DMS53 treated with DMSO at 0.1 percent for 48 hours (cell line): ENCODE results near the gene GDF15.

Experiments used
- DNase-seq: peaks from one replicate; lab custom pipeline; 2025; ENCODE audit not compliant: unreplicated experiment; lab: John Stamatoyannopoulos, UW

The GDF15 gene

DNA sequence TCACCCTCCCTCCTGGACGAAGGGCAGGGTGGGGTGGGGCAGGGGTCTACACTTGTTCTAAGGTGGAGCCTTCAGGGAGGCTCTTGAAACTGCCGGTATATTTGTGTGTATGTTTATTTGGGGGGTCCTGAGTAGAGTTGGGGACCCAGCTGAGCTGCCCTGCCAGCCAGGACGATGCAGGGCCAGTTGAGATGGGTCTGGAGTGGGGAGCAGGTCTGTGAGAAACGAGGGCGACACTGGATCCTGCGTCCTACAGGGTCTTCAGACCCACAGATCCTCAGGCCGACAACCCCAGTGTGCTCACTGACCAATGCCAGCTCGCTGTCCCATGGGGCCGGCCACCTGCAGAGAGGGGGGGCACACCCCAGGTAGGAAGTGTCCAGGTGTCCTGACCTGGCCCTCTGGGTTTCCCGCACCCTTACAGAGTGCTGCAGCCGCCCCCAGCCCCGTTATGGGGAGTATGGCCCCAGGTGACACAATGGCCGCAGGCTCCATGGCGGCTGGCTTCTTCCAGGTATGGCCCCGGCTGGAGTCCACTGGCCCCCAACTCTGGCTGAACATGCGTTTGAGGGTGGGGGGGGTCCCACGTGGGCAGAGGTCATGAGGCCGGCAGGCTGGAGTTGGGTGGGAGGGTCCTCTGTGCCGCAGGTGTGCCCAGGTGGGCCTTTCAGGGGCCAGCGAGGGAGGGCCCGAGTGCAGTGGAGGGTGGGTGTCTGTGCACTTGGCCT, 44.6 kb downstream of the GDF15 start:
- no peak for DNase-seq

GRCh38 chr19:18431351-18432197, 45.6 kb downstream of the GDF15 start:
- DNase-seq, result no peak

DNA sequence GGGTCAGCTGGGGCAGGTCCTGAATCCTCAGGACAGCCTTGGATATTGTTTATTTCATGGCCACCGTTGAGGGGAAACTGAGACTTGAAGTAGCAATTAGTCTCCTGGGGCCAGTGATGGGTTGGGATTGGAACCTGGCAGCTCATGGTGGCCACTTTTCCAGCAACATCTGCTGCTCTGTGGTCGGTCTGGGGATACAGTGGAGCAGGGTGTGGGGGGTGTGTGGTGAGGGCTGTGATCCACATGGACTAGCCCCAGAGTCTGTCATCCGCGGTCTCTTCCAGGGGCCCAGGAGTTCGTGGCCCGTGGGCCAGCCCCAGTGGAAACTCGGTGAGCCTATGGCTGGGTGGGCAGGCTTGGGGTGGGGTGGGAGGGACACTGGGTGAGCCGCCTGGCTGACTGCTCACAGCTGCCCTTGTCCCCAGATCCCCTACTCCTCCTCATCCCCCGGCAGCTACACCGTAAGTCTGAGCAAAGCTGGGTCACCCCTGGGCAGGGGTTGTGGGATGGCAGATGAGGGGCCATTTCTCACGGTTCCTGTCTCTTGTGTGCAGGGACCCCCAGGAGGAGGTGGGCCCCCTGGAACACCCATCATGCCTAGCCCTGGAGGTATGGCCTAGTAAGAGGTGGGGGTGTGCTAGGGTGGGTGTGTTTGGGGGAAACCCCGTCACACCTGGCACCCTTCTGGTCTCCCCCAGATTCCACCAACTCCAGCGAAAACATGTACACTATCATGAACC, 46.5 kb downstream of the GDF15 start:
- DNase-seq, result no peak

- no peak for DNase-seq
These were observed 47.2 kb downstream of the GDF15 start for GRCh38 chr19:18433015-18433691.

DNA sequence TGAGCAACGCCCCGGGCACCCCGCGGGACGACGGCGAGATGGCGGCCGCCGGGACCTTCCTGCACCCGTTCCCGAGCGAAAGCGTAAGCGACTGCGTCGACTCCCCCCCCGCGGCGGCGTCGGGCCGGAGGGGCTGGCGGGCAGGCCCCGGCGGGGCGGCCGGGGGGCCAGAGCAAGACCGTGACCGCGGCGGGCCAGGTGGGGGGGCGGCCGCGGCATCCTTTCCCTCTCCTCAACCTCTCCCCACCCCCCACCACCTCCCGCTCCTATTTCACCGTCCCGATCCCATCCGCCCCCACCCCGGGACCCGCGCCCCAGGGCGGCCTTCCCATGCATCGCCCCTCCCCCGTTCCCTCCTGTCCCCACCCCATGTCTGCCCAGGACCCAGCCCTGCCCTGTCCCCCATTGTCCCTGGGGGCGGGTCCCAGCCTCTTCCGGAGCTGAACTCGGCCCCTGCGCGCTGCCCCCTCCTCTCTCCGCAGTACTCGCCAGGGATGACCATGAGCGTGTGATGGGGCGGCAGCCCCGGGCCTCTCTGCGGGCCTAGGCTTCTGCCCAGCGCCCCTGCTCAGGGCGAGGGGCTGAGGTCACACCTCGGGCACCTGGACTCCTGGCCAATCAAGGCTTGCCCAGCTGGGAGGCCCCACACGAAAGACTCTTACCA, 47.9 kb downstream of the GDF15 start:
- no peak for DNase-seq

- no peak for DNase-seq
These were observed 48.6 kb downstream of the GDF15 start for GRCh38 chr19:18434411-18435175.

DNA sequence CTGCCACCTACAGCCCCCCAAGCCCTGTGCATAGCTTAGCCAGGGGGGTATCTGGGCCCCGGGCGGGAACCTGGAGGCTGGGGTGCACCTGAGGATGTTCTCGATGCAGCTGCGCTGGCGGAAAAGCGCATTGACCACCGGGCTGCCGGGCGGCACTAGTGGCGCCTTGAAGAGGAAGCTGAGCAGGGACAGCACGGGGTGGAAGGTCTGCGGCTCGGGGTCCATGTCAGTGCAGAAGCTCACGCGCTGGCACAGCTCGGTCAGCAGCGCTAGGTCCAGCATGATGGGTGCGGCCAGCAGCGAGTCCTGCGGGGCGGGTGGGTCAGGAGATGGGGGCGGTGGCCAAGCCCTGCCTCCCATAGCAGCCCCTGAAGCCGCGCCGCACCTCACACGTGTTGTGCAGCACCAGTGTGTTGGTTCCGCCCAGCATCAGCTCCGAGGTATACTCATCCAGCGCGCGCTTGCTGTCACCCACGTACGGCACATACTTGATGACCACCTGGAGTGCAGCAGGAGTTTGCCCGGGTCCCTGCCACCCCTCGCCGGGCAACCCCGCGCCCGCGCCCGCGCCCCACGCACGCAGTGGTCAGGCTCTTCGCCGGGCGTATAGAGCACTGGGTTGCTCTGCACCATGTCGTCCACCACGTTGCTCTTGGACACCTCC, 49.4 kb downstream of the GDF15 start:
- DNase-seq, result no peak

- no peak for DNase-seq
These were observed 50.1 kb downstream of the GDF15 start for GRCh38 chr19:18435842-18436670.

DNA sequence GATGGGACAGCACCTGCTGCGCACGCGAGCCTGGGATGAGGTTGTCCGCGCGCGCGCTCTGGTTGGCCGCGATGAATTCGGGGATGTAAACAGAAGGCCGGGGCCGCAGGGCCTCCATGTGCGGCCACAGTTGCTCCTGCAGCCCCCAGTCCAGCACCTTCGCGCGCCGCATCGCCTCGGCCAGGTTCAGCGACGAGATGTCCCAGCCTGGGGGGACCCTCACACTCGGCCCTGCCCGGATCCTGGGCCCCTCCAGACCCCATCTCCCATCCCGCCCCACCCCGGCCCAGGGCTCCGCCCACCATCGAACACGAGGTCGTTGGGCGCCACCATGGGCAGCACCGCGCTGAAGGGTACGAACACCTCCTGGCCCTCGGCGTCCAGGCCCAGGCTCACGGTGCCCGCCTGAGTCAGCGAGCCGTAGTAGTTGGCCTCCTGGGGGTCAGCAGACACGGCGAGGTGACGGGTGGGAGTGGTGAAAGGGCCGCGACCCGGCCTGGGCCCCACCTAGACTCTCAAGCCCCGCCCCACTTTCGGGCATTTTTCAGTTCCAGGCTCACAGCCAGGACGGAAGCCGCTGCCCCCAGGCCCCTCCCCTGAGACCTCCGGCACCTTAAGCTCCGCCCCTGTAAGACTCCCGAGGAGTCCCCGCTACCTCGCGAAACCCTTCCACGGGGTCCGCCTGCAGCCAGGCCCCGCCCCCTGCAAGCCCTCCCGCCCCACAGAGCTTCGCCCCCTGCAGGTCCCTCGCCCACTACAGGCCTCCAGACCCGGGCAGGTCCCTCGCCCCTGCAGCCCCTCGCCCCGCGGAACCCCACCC, 50.9 kb downstream of the GDF15 start:
- DNase-seq, result no peak

DNA sequence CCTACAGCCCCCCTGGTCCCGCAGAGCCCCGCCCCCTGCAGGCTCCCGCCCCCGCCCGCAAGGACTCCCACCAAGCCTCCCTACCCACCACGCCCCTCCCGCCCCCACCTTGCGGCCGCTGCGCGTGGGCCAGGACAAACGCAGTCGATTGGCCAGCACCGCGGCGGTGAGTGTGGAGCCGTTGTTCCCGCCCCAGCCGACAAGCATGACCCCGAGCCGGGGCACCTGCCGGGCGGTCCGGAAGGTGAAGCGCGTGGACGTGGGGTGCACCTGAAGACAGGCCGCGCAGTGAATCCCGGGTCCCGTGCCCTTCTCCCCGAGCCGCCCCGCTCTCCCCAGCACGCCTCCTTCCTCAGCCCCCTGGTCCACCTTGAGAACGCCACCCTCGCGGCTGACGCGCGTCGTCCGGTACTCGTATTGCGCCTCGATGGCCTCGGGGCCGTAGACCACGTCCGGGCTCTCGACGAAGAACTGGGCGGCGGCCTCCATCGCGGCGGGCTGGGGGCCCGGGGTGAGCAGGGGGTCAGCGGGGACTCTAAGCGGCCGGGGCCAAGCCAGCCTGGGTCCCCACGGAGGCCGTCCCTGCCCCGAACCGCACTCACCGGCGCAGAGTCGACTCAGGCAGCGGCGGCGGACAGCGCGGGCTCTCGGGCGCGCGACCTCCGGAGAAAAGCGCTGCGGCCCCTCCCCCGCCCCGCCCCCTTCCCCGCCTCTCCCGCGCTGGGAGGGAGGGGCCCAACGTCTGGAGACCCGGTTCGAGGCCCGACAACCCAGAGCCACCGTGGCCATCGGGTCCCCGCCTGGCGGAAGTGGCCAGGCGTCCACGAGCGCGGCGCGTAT, 51.8 kb downstream of the GDF15 start, which contains the start of gene ISYNA1:
ISYNA1 (minus strand) TSS at position 643 of the 840 bp plus-strand sequence; CDS start at position 489, 154 bp downstream.
- DNase-seq, result no peak

- no peak for DNase-seq
These were observed 52.5 kb downstream of the GDF15 start for GRCh38 chr19:18438331-18439024.
